Nephron progenitor cell (in vitro differentiated cells): Measurements from ENCODE around the gene DPP6.

Experiments used
- DNase-seq: peaks from one replicate; pipeline ENCODE4 v3.0.0; 2021
- H3K27ac Mint-ChIP-seq: 2 replicates; pipeline ENCODE4 v1.8.0; 2021; ENCODE audit warnings: mild to moderate bottlenecking, moderate library complexity, mixed read lengths
- H3K27me3 Mint-ChIP-seq: 2 replicates; pipeline ENCODE4 v1.8.0; 2021; ENCODE audit warnings: mild to moderate bottlenecking, low read depth, mixed read lengths; ENCODE audit not compliant: poor library complexity
- H3K36me3 Mint-ChIP-seq: 2 replicates; pipeline ENCODE4 v1.8.0; 2021; ENCODE audit warnings: low read depth, mixed read lengths
- H3K4me1 Mint-ChIP-seq: 2 replicates; pipeline ENCODE4 v1.8.0; 2021; ENCODE audit warnings: mixed read lengths
- H3K4me3 Mint-ChIP-seq: 2 replicates; pipeline ENCODE4 v1.8.0; 2021; ENCODE audit warnings: mild to moderate bottlenecking, moderate library complexity, mixed read lengths
- H3K9me3 Mint-ChIP-seq: 2 replicates; pipeline ENCODE4 v1.8.0; 2021; ENCODE audit warnings: mild to moderate bottlenecking, moderate library complexity, mixed read lengths
- TF ChIP-seq, protein P1 (sequence below): fragments of 200-600 bp; sonication (generic); IDR thresholded peaks from 2 replicates; pipeline ENCODE4 v1.5.0; 2021; ENCODE audit warnings: antibody characterized with exemption

Gene DPP6

DNA sequence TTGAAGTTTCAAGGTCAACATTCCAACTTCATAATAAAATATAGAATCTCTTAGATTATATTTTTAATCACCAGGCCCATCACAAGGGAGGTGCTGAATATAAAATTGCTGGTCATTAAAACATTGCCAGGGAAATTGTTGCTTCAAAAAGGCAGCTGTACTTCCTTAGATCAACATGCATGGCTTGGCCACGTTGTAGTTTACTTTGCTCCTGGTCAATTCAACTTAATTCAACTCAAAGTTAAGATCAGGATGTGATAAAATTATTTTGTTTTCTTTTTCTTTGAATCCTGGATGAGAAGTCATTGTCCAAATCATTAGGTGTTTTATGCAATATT is 633.3 kb downstream of the DPP6 start:
- Mint-ChIP-seq H3K9me3 (no peaks in the 10 kb centered on the region), H3K4me1 (peaks cover 14% of the 10 kb centered on the region), H3K36me3 (no peaks in the 10 kb centered on the region), H3K27ac (no peak overlapping the region), H3K4me3 (no peak overlapping the region), H3K27me3 (peaks cover 5% of the 10 kb centered on the region)
- TF ChIP-seq, protein P1, sequence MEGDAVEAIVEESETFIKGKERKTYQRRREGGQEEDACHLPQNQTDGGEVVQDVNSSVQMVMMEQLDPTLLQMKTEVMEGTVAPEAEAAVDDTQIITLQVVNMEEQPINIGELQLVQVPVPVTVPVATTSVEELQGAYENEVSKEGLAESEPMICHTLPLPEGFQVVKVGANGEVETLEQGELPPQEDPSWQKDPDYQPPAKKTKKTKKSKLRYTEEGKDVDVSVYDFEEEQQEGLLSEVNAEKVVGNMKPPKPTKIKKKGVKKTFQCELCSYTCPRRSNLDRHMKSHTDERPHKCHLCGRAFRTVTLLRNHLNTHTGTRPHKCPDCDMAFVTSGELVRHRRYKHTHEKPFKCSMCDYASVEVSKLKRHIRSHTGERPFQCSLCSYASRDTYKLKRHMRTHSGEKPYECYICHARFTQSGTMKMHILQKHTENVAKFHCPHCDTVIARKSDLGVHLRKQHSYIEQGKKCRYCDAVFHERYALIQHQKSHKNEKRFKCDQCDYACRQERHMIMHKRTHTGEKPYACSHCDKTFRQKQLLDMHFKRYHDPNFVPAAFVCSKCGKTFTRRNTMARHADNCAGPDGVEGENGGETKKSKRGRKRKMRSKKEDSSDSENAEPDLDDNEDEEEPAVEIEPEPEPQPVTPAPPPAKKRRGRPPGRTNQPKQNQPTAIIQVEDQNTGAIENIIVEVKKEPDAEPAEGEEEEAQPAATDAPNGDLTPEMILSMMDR, result no peak
- no peak for DNase-seq

DNA sequence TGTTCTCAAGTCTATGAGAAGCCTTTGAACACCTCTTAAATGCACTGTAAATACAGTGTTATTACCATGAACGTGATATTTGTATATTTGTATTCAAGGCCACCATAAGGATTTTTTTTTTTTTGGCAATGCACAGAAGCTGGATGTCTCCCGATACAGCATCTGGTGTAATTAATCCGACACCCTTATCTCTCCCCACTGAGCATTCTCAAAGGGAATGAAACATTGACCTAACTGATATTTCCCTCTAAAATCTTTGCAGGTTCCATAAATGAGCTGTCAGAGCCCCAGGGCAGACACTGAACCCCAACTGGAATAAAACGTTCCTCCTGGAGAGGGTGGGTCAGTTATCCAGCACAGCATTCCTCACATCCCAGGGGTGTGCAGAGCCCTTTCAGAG is 634.1 kb downstream of the DPP6 start:
- Mint-ChIP-seq H3K4me1 (peaks cover 14% of the 10 kb centered on the region), H3K4me3 (no peak overlapping the region), H3K27me3 (peaks cover 9% of the 10 kb centered on the region), H3K27ac (no peak overlapping the region), H3K9me3 (no peaks in the 10 kb centered on the region), H3K36me3 (no peaks in the 10 kb centered on the region)
- TF ChIP-seq, protein P1, result no peak
- no peak for DNase-seq

DNA sequence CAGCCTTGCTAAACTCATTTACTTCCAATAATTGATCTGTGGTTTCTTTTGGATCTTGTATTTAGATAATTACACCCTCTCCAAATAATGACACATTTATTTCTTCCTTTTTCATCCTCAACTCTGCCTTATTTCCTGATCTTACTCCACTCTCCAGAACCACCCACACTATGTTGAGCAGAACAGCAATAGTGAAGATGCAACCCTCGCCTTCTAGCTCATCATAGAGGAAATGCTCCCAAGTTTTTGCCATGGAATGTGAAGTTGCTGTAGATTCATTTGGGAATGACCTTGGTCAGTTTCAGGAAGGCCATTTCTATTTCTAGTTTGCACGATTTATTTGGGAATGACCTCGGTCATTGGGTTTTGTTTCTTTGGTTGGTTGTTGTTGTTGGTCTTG is 636.8 kb downstream of the DPP6 start:
- DNase-seq, result no peak
- no peak overlapping the region for H3K4me3 Mint-ChIP-seq

DNA sequence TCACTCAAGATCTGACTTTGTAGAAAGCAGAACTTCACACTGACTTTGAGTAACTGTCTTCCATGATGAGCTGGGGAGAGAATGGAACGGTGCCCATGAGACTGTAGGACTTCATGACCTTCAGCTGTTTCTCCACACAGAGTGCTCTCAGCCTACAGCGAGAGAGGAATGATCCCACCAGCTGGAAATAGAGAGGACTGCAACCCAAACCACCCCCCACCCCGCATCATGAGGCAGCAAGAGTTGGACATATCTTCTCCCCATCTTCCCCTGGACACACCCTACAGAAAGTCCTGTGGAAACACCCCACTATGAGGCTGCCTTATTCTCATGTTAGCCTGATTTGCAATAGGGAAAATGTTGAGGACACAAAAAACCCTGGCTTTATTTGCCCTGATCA is 638.2 kb downstream of the DPP6 start:
- Mint-ChIP-seq H3K9me3 (no peaks in the 10 kb centered on the region), H3K36me3 (no peaks in the 10 kb centered on the region), H3K4me1 (no peaks in the 10 kb centered on the region), H3K27me3 (peaks cover 7% of the 10 kb centered on the region), H3K4me3 (no peak overlapping the region), H3K27ac (no peak overlapping the region)
- TF ChIP-seq, protein P1, result no peak
- no peak for DNase-seq

More for the DNA sequence above, 636.8 kb downstream of the DPP6 start:
- Mint-ChIP-seq H3K9me3 (no peaks in the 10 kb centered on the region), H3K27me3 (peaks cover 7% of the 10 kb centered on the region), H3K4me1 (peaks cover 7% of the 10 kb centered on the region), H3K36me3 (no peaks in the 10 kb centered on the region), H3K27ac (no peak overlapping the region)
- TF ChIP-seq, protein P1, result no peak

DNA sequence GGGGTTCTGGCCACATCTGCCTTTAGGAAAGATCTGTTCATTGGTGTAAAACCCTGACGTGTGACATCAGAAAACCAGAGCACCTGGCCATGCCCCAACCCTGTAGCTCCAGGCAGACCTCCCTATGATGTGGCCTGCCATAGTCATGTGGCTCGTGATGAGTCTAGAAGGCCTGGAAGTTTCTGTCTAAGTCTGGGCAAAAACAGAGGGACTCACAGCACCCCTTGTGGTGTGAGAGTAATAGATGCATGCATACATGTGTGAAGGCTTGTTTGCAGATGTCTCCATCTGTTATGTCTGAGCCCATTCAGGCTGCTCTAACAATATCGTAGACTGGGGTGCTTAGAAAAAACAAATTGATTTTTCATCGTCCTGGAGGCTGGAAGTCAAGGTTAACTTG is 641.5 kb downstream of the DPP6 start:
- no peaks in the 10 kb centered on the region for H3K9me3 Mint-ChIP-seq
- TF ChIP-seq, protein P1, result no peak
- H3K27ac Mint-ChIP-seq, result no peak overlapping the region
- peaks cover 7% of the 10 kb centered on the region for H3K27me3 Mint-ChIP-seq
- H3K4me3 Mint-ChIP-seq, result no peak overlapping the region
- no peak for DNase-seq
- no peaks in the 10 kb centered on the region for H3K36me3 Mint-ChIP-seq
- peaks cover 2% of the 10 kb centered on the region for H3K4me1 Mint-ChIP-seq

DNA sequence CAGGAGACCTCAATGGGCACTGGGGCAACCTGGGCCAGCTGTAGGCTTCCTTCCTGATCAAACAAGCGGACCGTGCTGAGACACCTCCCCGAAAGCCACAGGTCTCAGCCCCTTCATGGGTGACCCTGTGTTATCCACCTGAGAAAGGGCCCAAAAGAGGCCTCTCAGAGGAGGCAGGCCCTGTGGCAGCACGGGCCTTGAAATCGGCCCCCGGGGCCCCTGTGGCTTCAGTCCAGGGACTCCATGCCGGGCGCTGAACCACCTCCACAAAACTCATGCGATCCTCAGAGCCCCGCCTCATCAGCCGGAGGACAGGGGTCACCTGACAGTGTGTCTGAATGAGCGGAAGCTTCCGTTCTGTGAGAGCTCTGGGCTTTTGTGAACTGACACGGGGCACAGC is 643.6 kb downstream of the DPP6 start:
- TF ChIP-seq, protein P1, result no peak
- H3K4me1 Mint-ChIP-seq, result peaks cover 8% of the 10 kb centered on the region
- H3K9me3 Mint-ChIP-seq, result peaks cover 4% of the 10 kb centered on the region
- peaks cover 3% of the 10 kb centered on the region for H3K27me3 Mint-ChIP-seq
- no peak for DNase-seq
- H3K36me3 Mint-ChIP-seq, result no peaks in the 10 kb centered on the region
- no peak overlapping the region for H3K4me3 Mint-ChIP-seq
- H3K27ac Mint-ChIP-seq, result no peak overlapping the region
